Medulla oblongata (tissue), 1 donor: ENCODE data around the gene DICER1.

ENCODE experiments used
- DNase-seq: peaks from one replicate; pipeline ENCODE4 v3.0.0-alpha.2; 2015; ENCODE audit errors: extremely low spot score

DICER1 gene

DNA sequence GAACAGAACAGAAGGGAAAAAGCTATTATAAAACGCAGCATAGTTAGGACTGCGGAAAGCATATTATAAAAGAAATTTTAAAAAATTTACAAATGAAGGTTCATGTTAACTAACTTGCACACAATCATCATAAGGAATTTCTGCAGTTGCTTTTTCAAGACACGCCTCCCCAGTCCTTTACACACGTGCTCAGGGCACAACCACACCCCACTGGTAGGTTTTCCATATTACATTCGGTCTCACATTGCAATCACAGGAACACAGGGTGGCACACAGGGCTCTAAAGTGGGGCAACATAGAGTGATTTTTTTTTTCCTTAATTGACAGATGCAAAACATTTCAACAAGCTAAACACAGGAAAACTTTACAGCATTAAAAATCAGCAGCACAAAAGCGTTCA is 69.7 kb downstream of the DICER1 start:
- no peak for DNase-seq

DNA sequence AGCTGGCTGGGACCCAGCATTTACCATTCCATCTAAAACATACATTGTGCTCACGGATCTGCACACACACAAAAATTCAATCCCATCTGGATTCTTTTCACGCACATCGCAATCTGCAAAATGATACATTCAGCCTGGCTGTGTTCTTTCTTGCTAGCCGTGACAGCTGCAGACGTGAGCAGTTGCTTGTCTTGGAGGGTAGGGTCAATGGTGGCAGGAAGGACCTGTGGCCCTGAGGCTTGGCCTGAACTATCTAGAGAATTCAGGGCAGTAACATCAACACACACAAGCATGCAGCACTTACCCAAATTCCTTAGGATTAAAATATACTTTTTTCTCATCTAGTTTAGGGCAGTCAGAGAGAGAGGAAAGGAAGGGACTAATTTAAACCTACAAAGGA is 72.0 kb downstream of the DICER1 start:
- DNase-seq: no peak

DNA sequence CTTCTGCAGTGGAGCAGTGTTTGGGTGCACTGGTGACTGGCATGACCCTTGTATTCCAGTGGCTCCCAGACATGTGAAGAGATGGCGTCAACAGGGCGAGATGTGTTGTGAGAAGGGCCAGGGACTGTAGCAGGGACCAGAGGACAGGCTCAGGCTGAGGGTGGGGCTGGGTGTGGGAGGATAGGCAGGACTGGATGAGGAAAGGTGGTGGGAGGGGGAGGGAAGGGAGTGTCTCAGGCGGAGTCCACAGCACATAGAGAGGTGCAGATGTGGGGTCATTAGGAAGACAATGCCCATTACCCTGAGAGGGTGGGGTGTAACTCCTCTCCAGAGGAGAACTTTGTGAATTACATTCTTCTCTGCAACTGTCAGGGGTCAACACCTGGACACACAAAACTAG is 78.5 kb downstream of the DICER1 start:
- DNase-seq: no peak

DNA sequence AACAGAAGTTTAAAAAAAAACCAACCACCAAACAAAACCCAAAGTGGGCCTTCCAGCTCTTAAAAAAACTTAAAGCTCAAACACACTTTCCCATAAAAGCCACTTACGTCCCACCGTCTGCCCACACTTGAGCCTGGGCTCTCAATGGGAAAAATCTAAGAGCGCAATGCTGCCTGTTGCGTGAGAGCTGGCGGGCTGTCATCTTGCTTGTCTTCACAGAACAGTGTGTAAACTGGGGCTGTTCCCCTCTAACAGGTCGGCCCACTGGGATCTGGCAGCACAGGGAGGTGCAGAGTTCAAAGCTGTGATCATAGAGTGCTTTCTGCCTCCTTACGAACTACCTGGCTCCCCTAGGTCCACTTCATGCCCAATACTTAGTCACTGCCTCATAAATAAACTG is 80.0 kb downstream of the DICER1 start:
- DNase-seq: no peak

DNA sequence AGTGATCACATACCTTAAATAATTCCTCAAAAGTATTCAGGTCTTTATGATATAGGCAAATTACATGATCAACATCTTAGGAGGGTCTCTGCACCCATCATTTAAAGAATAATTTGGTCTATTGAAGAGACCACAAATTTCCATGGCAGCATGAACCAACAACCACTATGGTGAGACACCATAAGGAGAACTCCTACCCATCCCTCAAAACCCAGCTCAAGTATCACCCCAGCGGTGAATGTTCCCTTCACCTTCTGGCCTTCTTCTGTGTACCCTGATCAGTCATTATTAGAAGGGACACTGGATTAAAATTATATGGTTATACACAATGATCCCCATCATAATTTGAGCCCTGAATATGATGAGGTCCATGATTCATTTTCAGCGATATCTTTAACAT is 81.5 kb downstream of the DICER1 start:
- no peak for DNase-seq

DNA sequence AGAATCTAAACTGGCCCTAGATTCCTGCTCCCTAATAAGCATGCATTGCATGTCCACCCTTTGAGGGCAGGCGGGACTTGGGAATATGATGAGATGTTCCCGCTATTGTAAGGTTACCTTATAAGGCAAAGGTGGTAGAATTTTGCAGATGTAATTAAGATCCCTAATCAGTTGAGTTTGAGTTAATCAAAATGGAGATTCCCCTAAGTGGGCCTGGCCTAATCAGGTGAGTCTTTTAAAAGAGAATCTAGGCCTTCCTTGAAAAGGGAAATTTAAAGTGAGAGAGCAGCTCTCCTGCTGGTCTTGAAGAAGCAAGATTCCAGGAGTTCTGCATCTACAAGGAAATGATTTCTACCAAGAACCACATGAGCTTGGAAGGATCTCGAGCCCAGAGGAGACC is 83.4 kb downstream of the DICER1 start:
- no peak for DNase-seq

DNA sequence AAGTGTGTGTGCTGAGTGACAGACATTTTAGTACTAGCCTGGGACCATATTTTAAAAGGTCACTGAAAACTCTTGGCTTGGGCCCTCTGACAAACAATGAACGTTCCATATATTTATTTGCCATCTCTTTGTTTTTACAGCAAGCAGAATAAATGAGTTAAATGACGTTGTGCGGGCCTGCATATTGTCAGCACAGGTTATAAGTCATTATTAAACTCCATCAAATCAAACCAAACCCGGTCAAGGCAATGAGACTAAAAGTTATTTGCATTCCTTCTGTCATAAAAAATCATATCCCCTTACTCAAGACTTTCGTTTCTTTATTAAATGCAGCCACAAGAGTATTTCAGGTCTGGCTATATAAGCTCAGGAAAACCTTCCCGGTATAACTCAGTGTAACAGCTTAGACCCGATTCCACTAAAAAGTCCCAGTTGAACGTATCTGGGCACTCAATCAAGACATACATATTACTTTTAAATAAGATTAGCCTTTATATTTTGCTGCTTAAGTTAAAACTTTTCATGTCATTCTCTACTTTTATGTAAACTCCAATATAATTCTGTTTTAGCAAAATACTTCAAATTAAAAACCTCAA is 84.9 kb downstream of the DICER1 start:
- no peak for DNase-seq

DNA sequence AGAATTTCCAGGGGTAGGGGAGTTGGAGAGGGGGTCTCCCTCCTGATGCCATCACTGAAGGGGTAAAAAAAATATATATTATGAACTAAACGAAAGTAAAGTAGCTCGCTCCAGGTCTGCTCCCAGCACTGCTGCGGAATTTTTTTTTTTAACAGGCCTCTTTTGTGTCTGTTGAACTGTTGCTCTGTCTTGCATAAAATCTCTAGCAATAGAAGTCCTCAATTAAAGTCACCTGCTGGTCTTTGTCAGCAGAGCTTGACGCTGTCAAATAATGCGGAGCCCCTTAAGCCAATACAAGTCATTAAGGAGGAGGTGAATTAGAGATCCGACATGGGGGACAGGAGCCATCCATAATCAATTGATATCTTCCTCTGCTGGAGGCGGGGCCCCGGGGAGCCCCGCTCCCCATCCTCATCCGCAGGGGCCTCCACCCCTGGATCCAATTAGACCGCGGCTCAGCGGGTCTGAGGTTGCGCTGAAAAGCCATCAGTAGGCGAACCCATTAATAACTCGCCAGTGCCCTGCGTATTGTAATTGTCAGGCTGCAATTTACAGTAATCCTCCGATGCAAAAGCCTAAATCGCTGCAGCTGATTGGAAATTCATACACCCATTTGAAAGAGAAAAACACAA is 85.6 kb downstream of the DICER1 start:
- DNase-seq: no peak

DNA sequence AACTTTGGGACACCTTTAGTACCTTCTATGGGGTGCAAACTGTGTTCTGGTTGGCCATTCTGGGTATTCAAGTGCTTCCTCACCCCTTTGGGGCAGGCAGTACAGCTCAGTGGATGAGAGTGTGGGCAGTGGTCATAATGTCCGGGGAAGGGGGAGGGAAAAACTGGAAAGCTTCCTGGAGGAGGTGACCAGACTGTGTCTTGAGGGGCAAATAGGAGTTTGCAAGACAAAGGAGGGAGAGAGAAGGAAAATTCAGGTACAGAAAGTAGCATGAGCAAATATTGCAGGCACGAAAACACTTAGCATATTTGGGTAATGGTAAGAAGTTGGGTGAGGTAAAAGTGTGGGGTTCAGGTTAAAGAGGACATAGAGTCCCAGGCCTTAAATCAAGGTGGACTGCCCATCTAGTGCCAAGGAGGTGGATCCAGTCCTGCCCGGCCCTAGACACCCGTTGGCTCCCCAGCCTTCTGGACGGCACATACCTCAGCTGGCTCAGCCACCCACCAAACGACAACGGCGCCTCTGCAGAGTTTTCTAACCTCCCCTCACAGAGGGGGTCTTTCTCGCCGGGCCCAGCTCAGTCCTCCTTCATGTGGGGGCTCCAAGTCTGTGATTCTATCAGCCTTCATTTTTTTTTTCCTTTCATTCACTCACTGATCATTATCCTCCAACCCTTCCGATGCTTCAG is 86.4 kb downstream of the DICER1 start:
- DNase-seq: no peak

DNA sequence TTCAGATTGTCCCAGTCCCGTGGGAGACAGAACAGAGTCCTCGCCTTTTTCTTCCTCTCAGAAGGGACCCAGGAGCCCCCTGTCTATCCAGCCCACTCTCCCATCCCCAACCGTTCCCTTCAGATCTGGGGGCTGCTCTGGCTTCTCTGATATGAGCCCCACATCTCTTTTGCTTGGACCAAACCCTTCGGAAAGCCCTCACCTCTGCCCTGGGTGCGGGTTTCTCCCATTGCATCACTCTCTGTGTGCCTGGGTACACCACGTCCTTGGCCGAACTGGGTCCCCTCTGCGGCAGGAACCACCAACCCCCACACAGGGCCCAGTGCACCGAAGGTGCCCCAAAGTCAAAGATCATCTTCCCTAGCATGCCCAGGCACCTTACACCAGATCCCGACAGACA is 87.8 kb downstream of the DICER1 start:
- no peak for DNase-seq

DNA sequence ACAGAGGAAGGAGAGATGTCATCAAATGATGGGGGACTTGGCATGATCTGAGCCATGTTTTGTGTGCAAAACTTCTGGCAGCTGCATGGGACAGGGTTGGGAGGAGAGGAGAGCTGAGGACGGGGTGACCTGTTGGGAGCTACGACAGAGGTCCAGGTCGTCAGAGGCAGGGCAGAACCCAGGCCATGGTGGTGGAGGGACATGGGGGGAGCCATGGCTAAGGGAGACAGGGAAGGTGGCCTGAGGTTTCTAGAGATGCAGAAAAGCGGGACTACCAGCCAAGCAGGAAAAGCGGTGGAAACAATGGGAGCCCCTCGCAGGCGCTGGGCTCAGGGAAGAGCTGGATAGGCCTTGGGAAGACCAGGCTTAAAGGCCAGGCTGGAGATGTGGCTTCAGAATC is 88.3 kb downstream of the DICER1 start:
- no peak for DNase-seq

DNA sequence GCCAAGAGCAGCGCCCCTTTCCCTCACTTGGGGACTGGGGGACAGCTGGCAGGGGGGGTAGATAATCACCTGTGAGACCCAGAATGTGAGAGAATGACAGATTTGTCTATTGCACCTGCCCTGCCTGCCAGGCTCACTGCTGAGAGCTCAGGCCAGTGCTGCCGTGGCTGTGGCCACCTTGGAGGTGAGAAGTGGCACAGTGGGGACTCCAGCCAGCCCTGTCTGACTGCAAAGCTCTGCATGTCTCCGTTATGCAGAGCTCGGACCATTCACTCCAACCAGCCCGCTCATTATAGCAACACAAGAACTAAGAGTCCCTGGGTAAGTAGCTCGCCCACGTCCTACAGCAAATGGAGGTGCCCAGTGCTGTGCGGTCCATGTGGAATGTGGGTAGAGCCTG is 88.8 kb downstream of the DICER1 start:
- no peak for DNase-seq

DNA sequence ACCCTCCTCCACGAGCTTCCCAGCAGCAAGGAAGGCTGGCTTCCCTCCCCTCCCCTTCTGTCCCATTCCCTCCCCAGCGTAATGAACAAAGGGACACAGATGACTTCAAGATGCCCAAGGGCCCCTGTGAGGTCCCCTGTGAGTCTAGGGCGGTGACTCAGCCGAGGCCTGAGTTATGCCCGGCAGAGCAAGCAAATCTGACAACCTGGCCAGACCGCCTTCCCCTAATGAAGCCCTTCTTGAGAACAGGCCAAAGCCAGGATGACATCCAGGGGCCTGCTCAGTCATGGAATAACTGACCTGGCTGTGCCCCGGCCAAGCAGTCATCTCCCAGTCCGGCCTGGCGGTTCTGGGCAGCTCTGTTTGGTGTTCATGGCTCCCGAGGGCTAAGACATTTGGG is 89.2 kb downstream of the DICER1 start:
- DNase-seq: no peak

DNA sequence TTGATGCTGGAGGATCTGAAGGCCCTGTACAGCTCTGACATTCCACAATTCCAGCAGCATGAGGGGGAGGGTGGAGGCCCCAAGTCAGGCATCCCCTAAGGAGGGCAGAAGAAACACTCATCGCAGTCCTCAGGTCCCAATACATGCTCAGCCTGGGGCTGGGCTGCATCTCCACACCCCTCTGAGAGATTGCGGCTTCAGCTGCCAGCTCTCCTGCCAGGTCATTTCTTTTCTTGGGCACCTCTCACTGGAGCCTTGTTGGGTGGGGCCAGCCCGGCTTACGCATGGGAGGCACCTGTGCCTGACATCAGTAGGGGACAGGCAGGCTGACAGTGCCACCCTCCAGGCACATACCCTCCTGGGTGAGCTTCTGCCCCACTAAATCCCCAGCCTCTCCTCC is 89.8 kb downstream of the DICER1 start:
- no peak for DNase-seq

DNA sequence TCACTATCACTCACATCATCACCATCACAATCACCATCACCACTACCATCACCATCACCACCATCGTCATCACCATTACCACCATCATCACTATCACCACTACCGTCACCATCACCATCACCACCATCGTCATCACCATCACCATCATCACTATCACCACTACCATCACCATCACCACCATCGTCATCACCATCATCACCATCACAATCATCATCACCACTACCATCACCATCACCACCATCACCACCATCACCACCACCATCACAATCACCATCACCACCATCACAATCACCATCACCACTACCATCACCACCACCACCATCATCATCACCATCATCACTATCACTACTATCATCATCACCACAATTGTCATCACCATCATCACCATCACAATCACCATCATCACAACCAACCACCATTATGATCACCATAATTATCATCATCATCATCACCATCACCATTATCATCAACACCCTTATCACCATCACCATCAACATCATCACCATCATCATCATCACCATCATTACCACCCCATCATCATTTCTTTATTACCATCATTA is 90.8 kb downstream of the DICER1 start:
- no peak for DNase-seq

DNA sequence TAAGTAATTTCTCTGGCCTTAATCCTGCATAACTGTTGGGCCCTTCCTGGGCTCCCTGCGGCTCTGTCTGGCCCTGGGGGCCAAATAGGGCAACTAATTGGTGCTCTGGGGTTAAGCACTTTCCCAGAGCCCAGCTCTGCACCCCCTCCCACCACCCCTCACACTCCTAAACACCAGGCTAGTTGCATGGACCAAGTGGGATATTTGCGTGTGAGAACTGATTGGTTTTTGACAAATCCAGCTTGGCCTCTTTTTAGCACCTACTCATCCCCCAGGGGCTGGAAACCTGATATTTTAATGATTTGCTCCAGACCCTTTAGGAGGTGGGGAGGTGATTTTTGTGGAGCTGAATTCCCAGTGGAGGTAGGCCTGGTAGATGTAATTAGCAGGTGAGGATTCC is 91.9 kb downstream of the DICER1 start:
- no peak for DNase-seq

DNA sequence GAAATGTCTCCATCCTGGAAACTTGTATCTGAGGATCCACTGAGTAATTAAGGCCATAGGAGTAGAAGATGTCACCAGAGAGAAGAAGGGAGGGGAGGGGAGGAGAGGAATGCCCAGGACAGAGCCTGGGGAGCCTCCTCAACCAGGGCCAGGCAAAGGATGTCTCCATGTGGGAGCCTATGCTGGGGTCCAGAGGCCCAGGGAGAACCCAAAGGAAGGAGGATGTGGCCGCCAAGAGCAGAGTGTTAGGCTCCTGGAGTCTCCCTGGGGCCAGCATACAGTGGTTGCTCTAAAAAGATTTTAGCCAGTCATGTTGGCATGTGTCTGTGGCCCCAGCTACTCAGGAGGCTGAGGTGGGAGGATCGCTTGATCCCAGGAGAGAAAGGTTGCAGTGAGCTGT is 92.6 kb downstream of the DICER1 start:
- DNase-seq: no peak

DNA sequence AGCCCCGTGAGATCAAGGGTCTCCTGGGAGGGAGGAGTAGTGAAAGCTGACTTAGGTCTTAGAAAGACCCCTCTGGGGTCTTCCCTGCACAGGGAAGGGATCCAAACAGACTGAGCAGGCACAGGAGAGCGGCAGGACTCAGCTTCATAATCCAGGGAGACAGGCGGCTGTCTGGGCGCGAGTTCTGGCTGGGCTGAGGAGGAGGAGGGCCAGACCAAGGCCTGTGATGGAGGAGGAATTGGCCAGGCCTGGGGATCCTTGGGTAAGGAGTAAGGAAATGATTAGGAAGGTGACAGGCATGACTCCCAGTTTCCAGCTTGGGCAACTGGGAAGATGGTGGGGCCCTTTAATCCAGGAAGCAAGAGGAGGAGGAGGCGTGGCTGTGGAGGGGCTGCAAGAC is 93.1 kb downstream of the DICER1 start:
- DNase-seq: no peak

DNA sequence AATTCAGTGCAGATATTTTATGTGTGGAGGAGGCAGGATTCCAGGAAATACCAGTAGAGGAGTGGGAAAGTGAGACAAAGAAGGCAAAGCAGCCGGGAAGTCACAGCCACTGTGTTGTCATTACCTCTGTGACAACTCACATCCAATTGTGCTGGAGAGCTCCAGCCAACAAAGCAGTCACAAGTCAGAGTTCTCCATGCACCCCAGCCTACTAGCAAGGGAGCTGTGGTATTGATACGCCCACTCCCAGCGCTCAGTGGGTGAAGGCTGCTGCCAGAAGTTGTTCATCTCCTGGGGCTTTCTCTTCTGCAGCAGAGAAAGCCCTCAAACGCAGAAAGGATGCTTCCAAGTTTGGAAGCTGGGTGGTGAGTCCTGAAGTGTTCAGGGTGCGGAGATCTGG is 93.9 kb downstream of the DICER1 start:
- no peak for DNase-seq

DNA sequence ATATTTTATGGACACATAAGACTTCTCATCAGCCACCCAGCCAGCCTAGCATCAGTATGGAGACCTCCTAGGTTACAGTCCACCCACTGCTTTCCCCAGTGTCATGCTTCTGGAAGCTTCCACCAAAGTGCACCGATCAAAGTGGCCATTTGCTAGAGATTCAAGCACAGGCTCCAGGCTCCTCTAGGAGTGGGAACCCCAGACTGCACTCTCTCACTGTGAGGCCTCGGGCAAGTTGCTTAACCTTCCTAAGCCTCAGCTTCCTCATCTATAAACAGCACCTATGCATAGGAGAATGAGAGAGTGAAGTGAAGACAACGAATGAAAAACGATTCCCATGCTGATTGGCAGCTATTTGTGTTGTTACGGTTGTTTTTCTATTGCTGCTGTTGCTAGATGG is 94.4 kb downstream of the DICER1 start:
- no peak for DNase-seq

DNA sequence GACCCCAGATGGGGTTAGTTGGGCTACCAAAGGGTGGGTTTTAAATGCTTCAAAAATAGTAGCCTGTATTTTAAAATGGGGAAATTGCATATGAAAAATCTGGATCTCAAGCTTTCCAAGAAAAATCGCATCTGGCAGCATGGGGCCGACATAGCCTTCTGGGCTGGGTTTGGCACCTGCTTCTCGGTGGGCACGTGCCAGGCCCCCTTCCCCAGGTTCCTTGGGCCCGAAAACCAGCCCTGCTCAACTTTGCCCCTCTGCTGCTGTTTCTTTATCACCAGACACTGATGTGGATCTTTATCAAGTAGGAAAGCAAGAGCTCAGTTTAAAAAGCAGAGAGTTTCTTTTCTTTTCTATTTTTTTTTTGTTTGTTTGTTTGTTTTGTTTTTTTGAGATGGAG is 95.1 kb downstream of the DICER1 start:
- DNase-seq: no peak

DNA sequence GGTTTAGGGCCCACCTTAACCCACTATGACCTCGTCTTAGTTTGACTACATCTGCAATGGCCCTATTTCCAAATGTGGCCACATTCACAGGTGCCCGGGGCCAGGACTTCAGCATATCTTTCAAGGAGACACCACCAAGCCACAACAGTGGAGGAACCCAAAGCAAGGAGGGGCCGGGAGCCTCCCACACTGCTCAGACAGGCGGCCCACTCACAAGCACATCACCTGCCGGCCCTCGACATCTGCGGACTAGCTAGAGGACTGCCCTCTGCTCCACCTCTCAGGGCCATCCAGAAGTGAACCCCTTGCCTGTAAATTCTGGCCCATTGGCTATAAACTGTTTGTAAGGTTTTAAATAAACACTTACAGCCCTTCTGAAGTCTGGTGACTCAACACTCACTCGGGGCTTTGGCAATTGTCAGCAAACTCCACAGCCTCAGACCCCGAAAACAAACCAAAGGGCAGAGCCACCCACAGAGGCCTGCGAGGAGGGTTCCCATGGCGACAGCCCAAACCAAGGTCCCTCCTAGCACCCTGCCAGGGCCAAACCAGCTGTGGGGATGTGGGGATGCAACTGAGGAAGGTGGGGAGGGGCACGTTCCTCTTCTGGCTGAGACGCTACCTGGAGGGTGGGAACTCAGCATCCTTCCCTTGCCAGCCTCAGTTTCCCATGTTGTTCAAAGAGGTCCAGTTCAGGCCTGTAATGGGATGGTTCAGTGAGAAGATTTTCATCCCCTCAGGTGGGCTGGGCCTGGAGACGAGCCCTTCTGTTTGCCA is 95.8 kb downstream of the DICER1 start:
- DNase-seq: no peak

DNA sequence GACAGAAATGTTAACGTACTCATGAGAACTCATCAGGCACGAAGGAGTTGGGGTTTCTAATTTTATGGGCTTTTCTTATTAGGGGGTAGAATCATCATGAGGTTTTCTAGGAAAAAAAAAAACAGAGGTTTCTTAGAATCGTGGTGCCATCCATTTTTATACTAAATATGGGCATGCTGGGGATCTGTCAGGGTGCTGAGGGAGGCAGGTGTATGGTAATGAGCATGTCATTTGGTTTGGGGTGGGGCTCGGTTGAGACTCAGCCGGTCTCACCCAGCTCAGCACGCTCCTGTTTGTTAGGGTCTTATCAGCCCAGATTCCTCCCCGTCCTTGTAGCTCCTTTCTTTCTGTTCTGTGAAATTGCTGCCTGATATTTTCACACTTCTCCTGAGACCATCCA is 98.2 kb downstream of the DICER1 start:
- DNase-seq: no peak
